Brain microvascular endothelial cell (primary cell): ENCODE data around the gene SLC26A4.

Experiments used
- DNase-seq: peaks from one replicate; pipeline ENCODE4 v3.0.0-alpha.2; 2020
- H3K27ac ChIP-seq: fragments of 250-450 bp; sonication (Bioruptor Pico); 2 replicates; pipeline ENCODE4 v1.5.1; 2020; ENCODE audit warnings: mild to moderate bottlenecking, moderate library complexity
- H3K27me3 ChIP-seq: fragments of 250-450 bp; sonication (Bioruptor Pico); replicated peaks from 2 replicates; pipeline ENCODE4 v1.5.1; 2020; ENCODE audit warnings: mild to moderate bottlenecking
- H3K36me3 ChIP-seq: fragments of 250-450 bp; sonication (Bioruptor Pico); replicated peaks from 2 replicates; pipeline ENCODE4 v1.5.1; 2020; ENCODE audit warnings: mild to moderate bottlenecking
- H3K4me3 ChIP-seq: 2 replicates; pipeline ENCODE4 v1.5.1; 2011; ENCODE audit warnings: low read depth, mild to moderate bottlenecking, control low read depth, low read length, moderate library complexity
- CTCF ChIP-seq: IDR thresholded peaks from 2 replicates; pipeline ENCODE4 v1.5.1; 2011; ENCODE audit warnings: low read depth, mild to moderate bottlenecking, moderate library complexity, low read length, control low read depth, inconsistent platforms; ENCODE audit errors: missing control alignments
- in situ Hi-C: cut with HindIII; loops from 2 replicates; pipeline ENCODE4 v1.10.0; 2017; ENCODE audit warnings: low sequenced_read_pairs, low pct_ligation_motif_present

Gene SLC26A4

GRCh38 chr7:107643407-107643806 is 17.2 kb upstream of the SLC26A4 start:
- no peaks in the 10 kb centered on the region for H3K27me3 ChIP-seq
- no peak overlapping the region for H3K4me3 ChIP-seq
- H3K27ac ChIP-seq, result peak overlapping the region; percentile 38
- no peaks in the 10 kb centered on the region for H3K36me3 ChIP-seq
- TF ChIP-seq CTCF, result peak; percentile 70
- in situ Hi-C loops, result no loop called here
- peak; percentile 79 for DNase-seq

GRCh38 chr7:107643938-107644308 is 16.7 kb upstream of the SLC26A4 start:
- TF ChIP-seq CTCF, result no peak
- no peak for DNase-seq
- Histone ChIP-seq H3K27me3 (no peaks in the 10 kb centered on the region), H3K36me3 (no peaks in the 10 kb centered on the region), H3K27ac (peak overlapping the region; percentile 30), H3K4me3 (no peak overlapping the region)
- in situ Hi-C loops, result no loop called here

GRCh38 chr7:107644309-107644974 is 16.2 kb upstream of the SLC26A4 start:
- in situ Hi-C loops, result no loop called here
- H3K36me3 ChIP-seq, result no peaks in the 10 kb centered on the region
- no peaks in the 10 kb centered on the region for H3K27me3 ChIP-seq
- no peak for DNase-seq
- peak overlapping the region; percentile 30 for H3K27ac ChIP-seq
- no peak overlapping the region for H3K4me3 ChIP-seq
- TF ChIP-seq CTCF, result no peak

GRCh38 chr7:107652642-107653041 is 8.0 kb upstream of the SLC26A4 start:
- DNase-seq, result no peak
- TF ChIP-seq CTCF, result no peak
- Histone ChIP-seq H3K36me3 (no peaks in the 10 kb centered on the region), H3K4me3 (no peak overlapping the region), H3K27ac (no peak overlapping the region), H3K27me3 (no peaks in the 10 kb centered on the region)
- in situ Hi-C loops, result no loop called here

GRCh38 chr7:107658467-107658866 is 2.2 kb upstream of the SLC26A4 start:
- Histone ChIP-seq H3K36me3 (no peaks in the 10 kb centered on the region), H3K27ac (no peak overlapping the region), H3K4me3 (no peak overlapping the region), H3K27me3 (no peaks in the 10 kb centered on the region)
- TF ChIP-seq CTCF, result no peak
- DNase-seq, result no peak
- in situ Hi-C loops, result no loop called here

- Histone ChIP-seq H3K36me3 (no peaks in the 10 kb centered on the region), H3K27ac (peak overlapping the region; percentile 6), H3K27me3 (no peaks in the 10 kb centered on the region), H3K4me3 (no peak overlapping the region)
- peak; percentile 77 for DNase-seq
- in situ Hi-C loops, result no loop called here
- TF ChIP-seq CTCF, result no peak
Observed at GRCh38 chr7:107659666-107660065, 962 bp upstream of the SLC26A4 start.
